AG09319 (cell line): Measurements from ENCODE around the gene GAK.
"Not testable (repeated sequence)": the region's sequence is repeated elsewhere in the genome, so short reads cannot be mapped to it uniquely, and the experiment has no call there.

Experiments
- DNase-seq: peaks from one replicate; pipeline ENCODE4 v3.0.0-alpha.2; 2010; ENCODE audit warnings: low read depth; ENCODE audit errors: extremely low read depth
- TF ChIP-seq, protein P1 (sequence below): IDR thresholded peaks from 2 replicates; pipeline ENCODE4 v1.5.1; 2011; ENCODE audit warnings: low read depth, mild to moderate bottlenecking, inconsistent platforms, low read length, moderate library complexity

The GAK gene

DNA sequence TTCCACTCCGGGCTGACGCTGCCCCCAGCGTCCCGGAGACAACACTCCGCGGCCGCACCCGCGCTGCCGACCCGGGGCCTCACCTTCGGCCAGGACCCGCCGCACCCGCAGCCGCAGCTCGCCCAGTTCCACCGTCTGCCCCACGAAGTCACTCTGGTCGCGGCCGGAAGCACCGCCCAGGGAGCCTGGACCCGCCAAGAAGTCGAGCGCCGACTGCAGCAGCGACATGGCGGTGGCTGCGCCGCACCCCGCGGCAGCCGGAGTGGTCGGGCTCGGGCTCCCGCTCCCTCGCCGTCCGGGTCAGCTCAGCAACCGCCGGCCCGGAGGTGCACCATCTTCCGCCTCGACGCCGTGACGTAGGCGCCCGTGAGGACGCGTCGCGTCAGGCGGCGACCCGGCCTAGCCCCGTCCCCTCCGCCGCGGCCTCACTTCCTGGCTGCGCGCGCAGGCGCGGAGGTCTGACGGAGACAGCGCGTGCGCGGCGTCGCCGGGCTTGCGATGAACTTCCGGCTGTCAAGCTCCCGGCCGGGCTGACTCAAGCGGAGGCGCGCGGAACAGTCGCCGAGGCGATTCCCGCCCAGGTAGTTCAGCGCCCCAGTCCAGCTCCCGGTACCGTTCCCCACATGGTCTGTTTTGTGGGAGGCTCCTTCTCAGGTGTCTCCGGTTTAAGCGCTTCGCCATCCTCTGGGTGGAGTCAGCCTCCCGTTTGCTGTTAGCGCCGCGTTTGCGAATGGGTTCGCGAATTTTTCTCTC, at the start of gene GAK, which contains the start of gene TMEM175:
Gene GAK (minus strand): TSS at position 357 of the 753 bp plus-strand sequence. CDS start 129 bp downstream, at position 228.
Gene TMEM175 (plus strand): TSS at position 501 of the 753 bp plus-strand sequence. CDS start 15,280 bp downstream, outside the sequence.
- peak; percentile 88 for DNase-seq
- TF ChIP-seq, protein P1, sequence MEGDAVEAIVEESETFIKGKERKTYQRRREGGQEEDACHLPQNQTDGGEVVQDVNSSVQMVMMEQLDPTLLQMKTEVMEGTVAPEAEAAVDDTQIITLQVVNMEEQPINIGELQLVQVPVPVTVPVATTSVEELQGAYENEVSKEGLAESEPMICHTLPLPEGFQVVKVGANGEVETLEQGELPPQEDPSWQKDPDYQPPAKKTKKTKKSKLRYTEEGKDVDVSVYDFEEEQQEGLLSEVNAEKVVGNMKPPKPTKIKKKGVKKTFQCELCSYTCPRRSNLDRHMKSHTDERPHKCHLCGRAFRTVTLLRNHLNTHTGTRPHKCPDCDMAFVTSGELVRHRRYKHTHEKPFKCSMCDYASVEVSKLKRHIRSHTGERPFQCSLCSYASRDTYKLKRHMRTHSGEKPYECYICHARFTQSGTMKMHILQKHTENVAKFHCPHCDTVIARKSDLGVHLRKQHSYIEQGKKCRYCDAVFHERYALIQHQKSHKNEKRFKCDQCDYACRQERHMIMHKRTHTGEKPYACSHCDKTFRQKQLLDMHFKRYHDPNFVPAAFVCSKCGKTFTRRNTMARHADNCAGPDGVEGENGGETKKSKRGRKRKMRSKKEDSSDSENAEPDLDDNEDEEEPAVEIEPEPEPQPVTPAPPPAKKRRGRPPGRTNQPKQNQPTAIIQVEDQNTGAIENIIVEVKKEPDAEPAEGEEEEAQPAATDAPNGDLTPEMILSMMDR = no peak

DNA sequence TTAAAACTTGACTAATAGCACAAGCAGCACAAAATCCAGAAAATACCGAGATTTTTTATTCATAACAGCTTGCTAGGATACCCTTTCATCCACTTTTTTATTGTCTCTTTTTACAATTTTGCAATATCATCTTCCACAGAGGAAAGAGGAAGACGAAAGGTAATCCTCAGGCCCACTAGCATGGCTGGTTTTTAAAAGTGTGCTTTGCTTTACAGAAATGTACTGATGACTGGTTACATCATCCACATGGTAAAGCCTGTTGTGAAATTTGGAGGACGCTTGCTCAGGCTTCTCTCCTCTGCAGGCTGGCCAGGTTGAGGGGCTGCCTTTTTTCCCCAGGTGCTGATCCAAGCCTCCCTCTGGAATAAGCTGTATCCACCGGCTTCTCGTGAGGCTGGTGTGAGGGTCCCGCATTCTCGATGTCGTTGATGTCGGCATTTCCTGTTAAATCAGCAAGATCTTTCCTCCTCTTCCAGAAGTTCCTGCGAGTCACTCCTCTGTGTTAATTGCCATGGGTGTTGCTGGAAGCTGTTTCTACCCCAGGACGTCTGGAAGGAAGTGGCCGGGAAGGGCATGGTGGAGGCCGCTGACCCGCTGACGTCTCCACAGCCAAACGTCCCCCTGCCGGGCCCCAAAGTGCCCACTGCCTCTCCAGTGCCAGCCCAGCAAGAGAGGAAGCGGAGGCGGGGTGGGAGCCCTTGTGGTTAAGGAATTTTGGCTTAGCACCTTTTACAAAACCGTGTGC, 47.0 kb upstream of the GAK start:
- no peak for DNase-seq
- TF ChIP-seq, protein P1 = no peak

DNA sequence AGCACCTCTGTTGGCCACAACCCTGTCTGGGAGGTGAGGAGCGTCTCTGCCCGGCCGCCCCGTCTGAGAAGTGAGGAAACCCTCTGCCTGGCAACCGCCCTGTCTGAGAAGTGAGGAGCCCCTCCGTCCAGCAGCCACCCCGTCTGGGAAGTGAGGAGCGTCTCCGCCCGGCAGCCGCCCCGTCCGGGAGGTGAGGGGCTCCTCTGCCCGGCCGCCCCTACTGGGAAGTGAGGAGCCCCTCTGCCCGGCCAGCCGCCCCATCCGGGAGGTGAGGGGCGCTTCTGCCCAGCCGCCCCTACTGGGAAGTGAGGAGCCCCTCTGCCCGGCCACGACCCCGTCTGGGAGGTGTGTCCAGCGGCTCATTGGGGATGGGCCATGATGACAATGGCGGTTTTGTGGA, 43.9 kb upstream of the GAK start:
- DNase-seq = not testable (repeated sequence)

DNA sequence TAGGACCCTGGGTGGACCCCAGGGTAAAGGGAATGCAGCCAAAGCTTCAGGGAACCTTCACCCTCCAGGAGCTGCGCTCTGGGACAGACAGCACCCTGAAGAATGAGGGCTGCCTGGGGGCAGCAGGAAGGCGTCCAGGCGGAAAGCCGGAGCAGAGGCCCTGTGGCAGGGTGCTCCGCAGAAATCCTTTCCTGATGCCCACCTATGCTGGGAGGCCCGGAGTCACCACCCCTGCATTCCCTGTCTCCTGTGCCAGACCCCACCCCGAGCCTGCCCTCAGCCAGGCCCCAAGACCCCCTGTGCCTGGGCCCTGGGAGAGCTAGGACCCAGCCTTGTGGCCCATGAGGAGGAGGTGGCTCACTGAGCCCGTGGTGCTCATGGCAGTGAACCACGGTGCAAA, 42.6 kb upstream of the GAK start:
- TF ChIP-seq, protein P1 = no peak
- DNase-seq = no peak

DNA sequence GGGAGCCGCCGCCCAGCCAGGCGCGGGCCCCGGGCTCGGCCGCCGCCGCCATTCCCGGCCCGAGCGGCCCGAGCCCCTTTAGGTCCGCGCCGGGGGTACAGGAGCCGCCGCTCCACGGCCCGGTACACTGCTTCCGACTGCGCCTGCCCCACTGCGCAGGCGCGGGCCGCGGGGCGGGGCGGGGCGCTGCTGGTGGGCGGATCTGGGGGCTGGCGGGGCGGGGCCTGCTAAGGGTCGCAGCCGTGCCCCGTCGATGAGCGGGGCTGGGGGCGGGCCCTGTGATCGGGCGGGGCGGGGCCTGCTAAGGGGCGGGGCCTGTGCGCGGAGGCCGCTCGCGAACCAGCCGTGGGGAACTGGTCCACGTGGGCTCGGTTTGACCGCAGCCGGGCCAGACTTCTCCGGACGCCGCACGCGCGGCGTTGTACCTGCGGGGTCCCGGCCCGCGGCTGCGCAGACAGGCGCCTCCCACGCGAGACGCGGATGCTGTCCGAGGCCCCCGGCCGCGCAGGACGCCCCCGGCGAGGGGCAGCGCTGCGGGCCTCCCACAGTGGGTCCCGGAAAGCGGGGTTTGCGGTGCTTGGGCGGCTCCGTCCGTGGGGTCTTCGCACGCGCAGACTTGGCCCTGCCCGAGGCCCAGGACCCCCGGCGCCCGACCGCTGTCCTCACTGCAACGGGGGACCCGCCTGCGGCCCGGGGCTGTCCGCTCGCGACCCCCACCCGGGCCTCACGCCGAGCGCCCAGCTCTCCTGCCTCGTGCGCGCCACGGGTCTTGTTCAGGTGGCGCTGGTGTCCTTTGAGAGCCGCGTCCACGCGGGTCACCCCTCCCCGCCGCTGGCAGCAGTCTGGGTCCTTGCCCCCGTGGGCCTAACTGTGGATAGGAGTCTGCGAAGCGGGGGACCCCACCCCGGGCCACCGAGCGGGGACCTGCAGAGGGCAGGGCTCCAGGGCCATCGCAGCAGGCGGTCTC, 41.6 kb upstream of the GAK start, which contains the start of gene DGKQ:
Gene DGKQ (minus strand): TSS at position 139 of the 967 bp plus-strand sequence. CDS start 87 bp downstream, at position 52.
- peak; percentile 71 for DNase-seq

DNA sequence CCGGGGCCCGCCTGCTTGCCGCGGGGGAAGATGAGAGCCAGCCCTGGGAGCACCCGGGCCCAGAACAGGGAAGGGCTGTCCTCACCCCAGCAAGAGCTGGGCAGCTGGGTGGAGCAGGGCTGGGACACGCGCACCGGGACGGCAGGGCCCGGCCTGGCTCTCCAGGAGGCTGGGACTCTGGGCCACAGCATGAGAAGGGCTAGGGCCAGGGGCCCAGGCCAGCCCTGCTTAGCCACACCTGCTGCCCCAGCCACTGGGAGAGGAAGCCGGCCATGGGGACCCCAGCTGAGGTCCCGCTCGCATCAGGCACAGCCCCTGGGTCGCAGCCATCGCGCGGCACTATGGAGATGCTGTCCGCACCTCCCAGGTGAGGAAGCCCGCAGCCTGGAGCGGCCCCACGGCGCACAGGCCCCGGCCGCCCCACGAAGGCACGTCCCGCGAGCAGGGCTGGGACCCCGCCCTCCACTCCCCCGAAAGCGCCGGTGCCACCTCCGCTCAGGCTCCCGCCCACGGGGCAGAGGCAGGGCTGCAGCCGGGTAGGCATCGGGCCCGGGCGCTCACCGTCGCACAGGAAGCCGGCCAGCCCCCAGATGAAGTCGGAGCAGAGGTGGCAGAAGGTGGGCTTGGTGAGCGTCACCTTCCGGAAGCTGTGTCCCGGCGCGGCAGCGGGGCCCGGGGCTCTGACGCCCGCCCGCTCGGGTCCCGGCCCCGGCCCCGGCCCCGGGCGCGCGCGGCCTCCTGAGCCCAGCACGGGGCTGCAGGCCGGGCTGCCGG, 40.7 kb upstream of the GAK start:
- DNase-seq = no peak
- TF ChIP-seq, protein P1 = no peak

More for the DNA sequence above, 41.6 kb upstream of the GAK start, which contains the start of gene DGKQ:
- TF ChIP-seq, protein P1 = no peak
